Common myeloid progenitor, CD34-positive (primary cell): ENCODE measurements around the gene NAP1L2.
"Not testable (repeated sequence)": the region's sequence is repeated elsewhere in the genome, so short reads cannot be mapped to it uniquely, and the experiment has no call there.

ENCODE experiments used
- CTCF ChIA-PET: fragments of 350-600 bp; sonication (Branson Sonifier 250); formaldehyde crosslinking; loops from one replicate; lab custom pipeline; 2021; ENCODE audit warnings: antibody characterized with exemption; lab: Charles Lee
- POLR2A ChIA-PET: fragments of 350-600 bp; sonication (Branson Sonifier 250); formaldehyde crosslinking; loops from one replicate; lab custom pipeline; 2021; ENCODE audit warnings: antibody characterized with exemption; lab: Charles Lee
- DNase-seq, 3 donors: peaks; one replicate each; pipeline versions ENCODE4 v3.0.0 to v3.0.0-alpha.2; 2013
- H3K27ac ChIP-seq, 2 experiments: 1 replicate in 1 of 2; 2 replicates in 1 of 2; pipeline ENCODE4 v1.7.0; 2013; ENCODE audit warnings: inconsistent platforms in 2 of 2, low read length in 2 of 2, mild to moderate bottlenecking in 2 of 2, low read depth in 1 of 2, moderate library complexity in 1 of 2; ENCODE audit not compliant: severe bottlenecking in 2 of 2, insufficient read depth in 1 of 2, poor library complexity in 1 of 2
- H3K27me3 ChIP-seq, 5 experiments: replicated peaks in 2 of 5; 1 replicate in 3 of 5; 2 replicates in 2 of 5; pipeline versions ENCODE4 v1.6.1 to v1.7.0; 2013; ENCODE audit warnings: low read length in 4 of 5, mild to moderate bottlenecking in 2 of 5, moderate library complexity in 2 of 5, inconsistent platforms in 1 of 5; ENCODE audit not compliant: insufficient read depth in 5 of 5, control insufficient read depth in 4 of 5
- H3K36me3 ChIP-seq, 4 experiments: 1 replicate in 2 of 4; 2 replicates in 2 of 4; pipeline versions ENCODE4 v1.6.1 to v1.7.0; 2013; ENCODE audit warnings: low read length in 3 of 4, control low read depth in 1 of 4, mild to moderate bottlenecking in 1 of 4; ENCODE audit not compliant: control insufficient read depth in 4 of 4, insufficient read depth in 4 of 4
- H3K4me1 ChIP-seq, 4 experiments: 1 replicate in 3 of 4; 2 replicates in 1 of 4; pipeline versions ENCODE4 v1.6.1 to v1.7.1; 2013; ENCODE audit warnings: low read length in 3 of 4, mild to moderate bottlenecking in 3 of 4, control low read depth in 1 of 4, inconsistent platforms in 1 of 4, moderate library complexity in 1 of 4; ENCODE audit not compliant: control insufficient read depth in 4 of 4, insufficient read depth in 4 of 4; ENCODE audit errors: control extremely low read depth in 1 of 4
- H3K4me3 ChIP-seq, 7 experiments: 1 replicate in 4 of 7; 2 replicates in 3 of 7; pipeline versions ENCODE4 v1.5.1 to v1.7.0; 2013; ENCODE audit warnings: mild to moderate bottlenecking in 7 of 7, low read length in 6 of 7, moderate library complexity in 6 of 7, inconsistent platforms in 2 of 7, low read depth in 2 of 7, control low read depth in 1 of 7; ENCODE audit not compliant: insufficient read depth in 4 of 7, control insufficient read depth in 1 of 7; ENCODE audit errors: extremely low read depth in 1 of 7
- H3K9me3 ChIP-seq, 5 experiments: 1 replicate in 4 of 5; 2 replicates in 1 of 5; pipeline versions ENCODE4 v1.6.1 to v1.7.1; 2013; ENCODE audit warnings: low read length in 4 of 5, mild to moderate bottlenecking in 2 of 5, inconsistent platforms in 1 of 5, low read depth in 1 of 5, moderate library complexity in 1 of 5; ENCODE audit not compliant: control insufficient read depth in 4 of 5, insufficient read depth in 2 of 5; ENCODE audit errors: control extremely low read depth in 1 of 5
- WGBS: methylation state at CpG from one replicate; pipeline ENCODE4 v1.1.5; 2013; ENCODE audit not compliant: insufficient coverage; 5-methylcytosine and 5-hydroxymethylcytosine counted together

The NAP1L2 gene

GRCh38 chrX:73206366-73206765, 8.3 kb downstream of the NAP1L2 start:
- no peaks in the 10 kb centered on the region for H3K27me3 ChIP-seq
- no peaks in the 10 kb centered on the region for H3K36me3 ChIP-seq
- no peaks in the 10 kb centered on the region for H3K4me1 ChIP-seq
- no peak overlapping the region for H3K27ac ChIP-seq
- POLR2A ChIA-PET = no interaction called here
- DNase-seq = peak in 1 of 3 donors; percentile 1
- peaks cover 0 to 4% (median 0%) of the 10 kb centered on the region in 5 experiments for H3K9me3 ChIP-seq
- CTCF ChIA-PET = interaction anchor here (1.0 kb wide), 1 partner anchor 58 kb away, joined by 3 read pairs; no protein-coding TSS in a partner anchor
- no CpG with 5 or more reads among the region's 2 CpGs for WGBS
- no peak overlapping the region for H3K4me3 ChIP-seq

- Histone ChIP-seq H3K27me3 (no peaks in the 10 kb centered on the region), H3K4me1 (no peaks in the 10 kb centered on the region), H3K27ac (no peak overlapping the region), H3K36me3 (no peaks in the 10 kb centered on the region), H3K4me3 (no peak overlapping the region), H3K9me3 (peaks cover 0 to 3% (median 0%) of the 10 kb centered on the region in 5 experiments)
- CTCF ChIA-PET = interaction anchor here (1.9 kb wide), 1 partner anchor 9 kb away, joined by 4 read pairs; no protein-coding TSS in a partner anchor
- DNase-seq = no peak
- POLR2A ChIA-PET = no interaction called here
- 75% methylated on average over 6 of the region's 6 CpGs for WGBS
Measured at GRCh38 chrX:73182502-73183114, 32.0 kb downstream of the NAP1L2 start.

GRCh38 chrX:73168945-73169344, 45.7 kb downstream of the NAP1L2 start:
- H3K27ac ChIP-seq, CTCF ChIA-PET, H3K9me3 ChIP-seq, H3K27me3 ChIP-seq, DNase-seq, POLR2A ChIA-PET, H3K36me3 ChIP-seq, H3K4me1 ChIP-seq, H3K4me3 ChIP-seq: not testable (repeated sequence)
- WGBS = 50% methylated on average over 1 of the region's 1 CpG
